Measurements from ENCODE around the gene HOMER1.

GRCh38 chr5:79535477-79536192 is 21.7 kb upstream of the HOMER1 start:
- TF ChIP-seq, protein P1, sequence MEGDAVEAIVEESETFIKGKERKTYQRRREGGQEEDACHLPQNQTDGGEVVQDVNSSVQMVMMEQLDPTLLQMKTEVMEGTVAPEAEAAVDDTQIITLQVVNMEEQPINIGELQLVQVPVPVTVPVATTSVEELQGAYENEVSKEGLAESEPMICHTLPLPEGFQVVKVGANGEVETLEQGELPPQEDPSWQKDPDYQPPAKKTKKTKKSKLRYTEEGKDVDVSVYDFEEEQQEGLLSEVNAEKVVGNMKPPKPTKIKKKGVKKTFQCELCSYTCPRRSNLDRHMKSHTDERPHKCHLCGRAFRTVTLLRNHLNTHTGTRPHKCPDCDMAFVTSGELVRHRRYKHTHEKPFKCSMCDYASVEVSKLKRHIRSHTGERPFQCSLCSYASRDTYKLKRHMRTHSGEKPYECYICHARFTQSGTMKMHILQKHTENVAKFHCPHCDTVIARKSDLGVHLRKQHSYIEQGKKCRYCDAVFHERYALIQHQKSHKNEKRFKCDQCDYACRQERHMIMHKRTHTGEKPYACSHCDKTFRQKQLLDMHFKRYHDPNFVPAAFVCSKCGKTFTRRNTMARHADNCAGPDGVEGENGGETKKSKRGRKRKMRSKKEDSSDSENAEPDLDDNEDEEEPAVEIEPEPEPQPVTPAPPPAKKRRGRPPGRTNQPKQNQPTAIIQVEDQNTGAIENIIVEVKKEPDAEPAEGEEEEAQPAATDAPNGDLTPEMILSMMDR (conservative IDR thresholded peaks at IDR 0.05 in 1 of 2, IDR thresholded peaks at IDR 0.05 in 1 of 2; ENCODE audit: low read depth in 1 of 2, low read length in 2 of 2): peak in 1 of 2 donors; percentile 4
- no peak for TF ChIP-seq EZH2 (IDR thresholded peaks at IDR 0.05; ENCODE audit: low read length, missing control alignments)
